Measurements from ENCODE around the gene KRTAP10-7.
"Not testable (repeated sequence)": the region's sequence is repeated elsewhere in the genome, so short reads cannot be mapped to it uniquely, and the experiment has no call there.

The KRTAP10-7 gene

GRCh38 chr21:44600118-44600978, at the start of gene KRTAP10-7:
Gene KRTAP10-7 (plus strand): TSS chr21:44600597. CDS start chr21:44600622, 25 bp downstream.
- not testable (repeated sequence) for H3K27me3 ChIP-seq (ENCODE audit: insufficient read depth, low read depth, severe bottlenecking); H3K36me3 ChIP-seq; H3K27ac ChIP-seq; H3K4me3 ChIP-seq (ENCODE audit: low read depth, low read length); DNase-seq
- H3K9me3 ChIP-seq (ENCODE audit: severe bottlenecking) = peaks cover 13% of the 10 kb centered on the region

- TF ChIP-seq CTCF (IDR thresholded peaks at IDR 0.05; ENCODE audit: low read depth, low read length) = no peak
- peaks cover 26% of the 10 kb centered on the region for H3K9me3 ChIP-seq (ENCODE audit: severe bottlenecking)
- H3K27me3 ChIP-seq (ENCODE audit: insufficient read depth, low read depth, severe bottlenecking) = no peaks in the 10 kb centered on the region
- H3K27ac ChIP-seq = no peak overlapping the region
- H3K4me3 ChIP-seq (ENCODE audit: low read depth, low read length) = no peak overlapping the region
- DNase-seq = no peak
- H3K36me3 ChIP-seq = no peaks in the 10 kb centered on the region
Measured at GRCh38 chr21:44550807-44551206, 49.6 kb upstream of the KRTAP10-7 start.

- H3K4me3 ChIP-seq (ENCODE audit: low read depth, low read length) = no peak within 1 kb of the TSS
- peaks cover 26% of the 10 kb centered on the region for H3K9me3 ChIP-seq (ENCODE audit: severe bottlenecking)
- no peaks in the 10 kb centered on the region for H3K36me3 ChIP-seq
- H3K27ac ChIP-seq = no peak within 1 kb of the TSS
- DNase-seq = no peak
- no peaks in the 10 kb centered on the region for H3K27me3 ChIP-seq (ENCODE audit: insufficient read depth, low read depth, severe bottlenecking)
- TF ChIP-seq CTCF (IDR thresholded peaks at IDR 0.05; ENCODE audit: low read depth, low read length) = no peak
Measured at GRCh38 chr21:44551340-44551961, 48.9 kb upstream of the KRTAP10-7 start, which contains the start of gene KRTAP10-2. Gene KRTAP10-2 (minus strand): TSS chr21:44551505. CDS start chr21:44551458, 47 bp downstream.

GRCh38 chr21:44552136-44552535, 48.3 kb upstream of the KRTAP10-7 start:
- Histone ChIP-seq H3K36me3 (no peaks in the 10 kb centered on the region), H3K27me3 (ENCODE audit: insufficient read depth, low read depth, severe bottlenecking) (no peaks in the 10 kb centered on the region), H3K9me3 (ENCODE audit: severe bottlenecking) (peaks cover 20% of the 10 kb centered on the region), H3K27ac (no peak overlapping the region), H3K4me3 (ENCODE audit: low read depth, low read length) (no peak overlapping the region)
- DNase-seq = no peak
- TF ChIP-seq CTCF (IDR thresholded peaks at IDR 0.05; ENCODE audit: low read depth, low read length) = no peak

GRCh38 chr21:44552681-44553080, 47.7 kb upstream of the KRTAP10-7 start:
- H3K27me3 ChIP-seq (ENCODE audit: insufficient read depth, low read depth, severe bottlenecking) = no peaks in the 10 kb centered on the region
- no peak for TF ChIP-seq CTCF (IDR thresholded peaks at IDR 0.05; ENCODE audit: low read depth, low read length)

GRCh38 chr21:44555200-44555875, 45.1 kb upstream of the KRTAP10-7 start:
- Histone ChIP-seq H3K36me3 (no peaks in the 10 kb centered on the region), H3K27me3 (ENCODE audit: insufficient read depth, low read depth, severe bottlenecking) (no peaks in the 10 kb centered on the region), H3K9me3 (ENCODE audit: severe bottlenecking) (peaks cover 13% of the 10 kb centered on the region), H3K27ac (no peak overlapping the region), H3K4me3 (ENCODE audit: low read depth, low read length) (no peak overlapping the region)
- DNase-seq = no peak
- no peak for TF ChIP-seq CTCF (IDR thresholded peaks at IDR 0.05; ENCODE audit: low read depth, low read length)

More at GRCh38 chr21:44552681-44553080, 47.7 kb upstream of the KRTAP10-7 start:
- Histone ChIP-seq H3K36me3 (no peaks in the 10 kb centered on the region), H3K27ac (no peak overlapping the region), H3K9me3 (ENCODE audit: severe bottlenecking) (peaks cover 15% of the 10 kb centered on the region), H3K4me3 (ENCODE audit: low read depth, low read length) (no peak overlapping the region)
- DNase-seq = no peak
